Activated B cell treated with CpG ODN at 0.5 μM for 24 hours (primary cell): ENCODE results near the gene BCORL1. TPM values are rescaled to one million over a fixed set of nuclear protein-coding genes. Genes with fewer than 3 reads are reported as not detected.

Source experiments
- ATAC-seq: fragments of 200-7000 bp; cut with Tn5 transposase; one replicate; pipeline ENCODE4 v1.10.0; 2021; ENCODE audit warnings: low read depth, mild to moderate bottlenecking, moderate library complexity
- CTCF ChIA-PET: fragments of 350-600 bp; sonication (Branson Sonifier 250); formaldehyde crosslinking; loops from one replicate; lab custom pipeline; 2021; ENCODE audit warnings: antibody characterized with exemption; lab: Charles Lee
- POLR2A ChIA-PET: fragments of 350-600 bp; sonication (Branson Sonifier 250); formaldehyde crosslinking; loops from one replicate; lab custom pipeline; 2021; ENCODE audit warnings: antibody characterized with exemption; lab: Charles Lee
- DNase-seq: peaks from one replicate; pipeline ENCODE4 v3.0.0; 2022
- H3K27ac Mint-ChIP-seq: one replicate; pipeline ENCODE4 v1.8.0; 2020; ENCODE audit warnings: mixed read lengths
- H3K27me3 Mint-ChIP-seq: one replicate; pipeline ENCODE4 v1.8.0; 2021; ENCODE audit warnings: mixed read lengths
- H3K36me3 Mint-ChIP-seq: one replicate; pipeline ENCODE4 v1.8.0; 2021; ENCODE audit warnings: low read depth, mixed read lengths
- H3K4me1 Mint-ChIP-seq: one replicate; pipeline ENCODE4 v1.8.0; 2021; ENCODE audit warnings: mixed read lengths
- H3K4me3 Mint-ChIP-seq: one replicate; pipeline ENCODE4 v1.8.0; 2020; ENCODE audit warnings: mild to moderate bottlenecking, mixed read lengths
- H3K9me3 Mint-ChIP-seq: one replicate; pipeline ENCODE4 v1.8.0; 2020; ENCODE audit warnings: mixed read lengths
- intact Hi-C: fragments of 100-400 bp; cut with micrococcal nuclease; formaldehyde crosslinking; loops from one replicate; pipeline ENCODE4 v1.15.1; 2024
- total RNA-seq: library from RNA; stranded (reverse); gene quantifications from 2 replicates; pipeline ENCODE4 v1.2.3, GENCODE V29; 2022
- TF ChIP-seq, protein P1 (sequence below): fragments of 200-600 bp; IDR thresholded peaks from one replicate; pipeline ENCODE4 v1.8.0; 2022; ENCODE audit warnings: antibody characterized with exemption, mild to moderate bottlenecking

The BCORL1 gene
- total RNA-seq, 1 donor from 2014 or later, result 8.0 TPM

DNA sequence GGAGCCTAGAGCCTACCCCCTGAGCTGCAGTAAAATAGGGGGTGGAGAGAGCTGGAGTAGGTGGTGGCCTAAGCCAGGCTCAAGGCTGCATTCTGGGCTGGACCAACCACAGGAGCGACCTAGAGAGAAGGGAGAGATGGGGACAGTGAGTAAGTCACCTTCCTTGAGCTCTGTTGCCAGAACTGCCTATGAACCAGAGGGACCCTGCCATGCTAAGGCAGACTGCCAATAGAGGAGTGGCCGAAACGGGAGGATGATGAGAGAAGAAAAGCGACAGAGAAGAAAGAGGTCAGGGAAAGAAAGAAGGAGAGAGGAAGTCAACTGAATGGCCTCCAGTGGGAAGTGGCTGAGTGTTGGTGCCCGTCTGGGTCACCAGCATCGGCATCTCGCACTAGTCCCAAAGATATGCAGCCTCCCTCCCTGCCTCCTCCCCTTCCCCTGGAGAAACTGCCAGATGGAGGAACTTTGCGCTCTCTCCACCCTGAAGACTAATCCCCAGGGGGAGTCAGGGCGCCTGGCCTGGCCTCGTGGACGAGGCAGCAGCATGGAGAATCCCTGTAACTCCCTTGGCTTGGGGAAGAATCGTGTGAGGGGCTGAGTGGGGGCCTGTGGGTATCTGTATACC, 99.1 kb downstream of the BCORL1 start:
- DNase-seq (no peak), ATAC-seq (no peak)
- intact Hi-C loops, result loop anchor here (1.0 kb wide), 2 partner anchors 28 to 39 kb away; no protein-coding TSS in a partner anchor
- ChIA-PET CTCF (interaction anchor here (1.1 to 4.4 kb wide), 6 partner anchors 16 to 111 kb away, joined by 4 to 90 read pairs (median 20); partner anchors contain the start of gene ELF4), POLR2A (interaction anchor here (0.6 to 2.7 kb wide), 7 partner anchors 10 to 89 kb away, joined by 3 to 20 read pairs (median 4); partner anchors contain the start of gene AIFM1)
- Mint-ChIP-seq H3K9me3 (no peaks in the 10 kb centered on the region), H3K36me3 (peaks cover 13% of the 10 kb centered on the region), H3K4me1 (peaks cover 57% of the 10 kb centered on the region), H3K27ac (peak overlapping the region; percentile 88), H3K27me3 (no peaks in the 10 kb centered on the region), H3K4me3 (no peak overlapping the region)
- TF ChIP-seq, protein P1, sequence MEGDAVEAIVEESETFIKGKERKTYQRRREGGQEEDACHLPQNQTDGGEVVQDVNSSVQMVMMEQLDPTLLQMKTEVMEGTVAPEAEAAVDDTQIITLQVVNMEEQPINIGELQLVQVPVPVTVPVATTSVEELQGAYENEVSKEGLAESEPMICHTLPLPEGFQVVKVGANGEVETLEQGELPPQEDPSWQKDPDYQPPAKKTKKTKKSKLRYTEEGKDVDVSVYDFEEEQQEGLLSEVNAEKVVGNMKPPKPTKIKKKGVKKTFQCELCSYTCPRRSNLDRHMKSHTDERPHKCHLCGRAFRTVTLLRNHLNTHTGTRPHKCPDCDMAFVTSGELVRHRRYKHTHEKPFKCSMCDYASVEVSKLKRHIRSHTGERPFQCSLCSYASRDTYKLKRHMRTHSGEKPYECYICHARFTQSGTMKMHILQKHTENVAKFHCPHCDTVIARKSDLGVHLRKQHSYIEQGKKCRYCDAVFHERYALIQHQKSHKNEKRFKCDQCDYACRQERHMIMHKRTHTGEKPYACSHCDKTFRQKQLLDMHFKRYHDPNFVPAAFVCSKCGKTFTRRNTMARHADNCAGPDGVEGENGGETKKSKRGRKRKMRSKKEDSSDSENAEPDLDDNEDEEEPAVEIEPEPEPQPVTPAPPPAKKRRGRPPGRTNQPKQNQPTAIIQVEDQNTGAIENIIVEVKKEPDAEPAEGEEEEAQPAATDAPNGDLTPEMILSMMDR, result no peak

GRCh38 chrX:130082244-130083106, 100.0 kb downstream of the BCORL1 start:
- peak overlapping the region; percentile 79 for H3K4me3 Mint-ChIP-seq
- ChIA-PET POLR2A (interaction anchor here (0.6 to 2.7 kb wide), 7 partner anchors 9 to 88 kb away, joined by 3 to 20 read pairs (median 6); partner anchors contain the start of gene AIFM1), CTCF (interaction anchor here (3.7 to 4.4 kb wide), 3 partner anchors 27 to 110 kb away, joined by 28 to 90 read pairs (median 80); partner anchors contain the start of gene ELF4)
- ATAC-seq (peak; percentile 62), DNase-seq (peak; percentile 31)
- H3K9me3 Mint-ChIP-seq, result no peaks in the 10 kb centered on the region
- no peaks in the 10 kb centered on the region for H3K27me3 Mint-ChIP-seq
- intact Hi-C loops, result loop anchor here (1.0 kb wide), 2 partner anchors 27 to 38 kb away; no protein-coding TSS in a partner anchor
- peaks cover 8% of the 10 kb centered on the region for H3K36me3 Mint-ChIP-seq
- peak overlapping the region; percentile 88 for H3K27ac Mint-ChIP-seq
- TF ChIP-seq, protein P1, result no peak
- H3K4me1 Mint-ChIP-seq, result peaks cover 63% of the 10 kb centered on the region

- H3K4me1 Mint-ChIP-seq, result peaks cover 68% of the 10 kb centered on the region
- ChIA-PET CTCF (interaction anchor here (4.4 kb wide), 1 partner anchor 27 kb away, joined by 28 read pairs; the partner anchor contains the start of gene ELF4), POLR2A (interaction anchor here (0.6 to 4.3 kb wide), 3 partner anchors 25 to 190 kb away, joined by 3 to 35 read pairs (median 20); no protein-coding TSS in a partner anchor)
- TF ChIP-seq, protein P1, result no peak
- peak overlapping the region; percentile 89 for H3K27ac Mint-ChIP-seq
- ATAC-seq (no peak), DNase-seq (no peak)
- H3K27me3 Mint-ChIP-seq, result no peaks in the 10 kb centered on the region
- H3K4me3 Mint-ChIP-seq, result peak overlapping the region; percentile 79
- H3K9me3 Mint-ChIP-seq, result no peaks in the 10 kb centered on the region
- H3K36me3 Mint-ChIP-seq, result peaks cover 8% of the 10 kb centered on the region
- intact Hi-C loops, result no loop called here
Measured at GRCh38 chrX:130083107-130083490, 100.7 kb downstream of the BCORL1 start.

- Mint-ChIP-seq H3K4me3 (peak overlapping the region; percentile 75), H3K4me1 (peaks cover 71% of the 10 kb centered on the region), H3K9me3 (no peaks in the 10 kb centered on the region), H3K36me3 (peaks cover 8% of the 10 kb centered on the region), H3K27ac (peak overlapping the region; percentile 89), H3K27me3 (no peaks in the 10 kb centered on the region)
- DNase-seq (no peak), ATAC-seq (peak; percentile 16)
- CTCF ChIA-PET, result interaction anchor here (1.6 kb wide), 1 partner anchor 37 kb away, joined by 15 read pairs; no protein-coding TSS in a partner anchor
- TF ChIP-seq, protein P1, result no peak
- intact Hi-C loops, result loop anchor here (1.0 to 2.0 kb wide), 3 partner anchors 8 to 99 kb away; partner anchors contain the start of gene RAB33A
- POLR2A ChIA-PET, result interaction anchor here (0.6 to 4.4 kb wide), 13 partner anchors 9 to 303 kb away, joined by 3 to 37 read pairs (median 5); partner anchors contain the start of genes AIFM1, ELF4 and RAB33A
Measured at GRCh38 chrX:130083656-130084382, 101.4 kb downstream of the BCORL1 start.
